ENCODE results near the gene FHOD3. TPM values are rescaled to one million over a fixed set of nuclear protein-coding genes. Genes with fewer than 3 reads are reported as not detected.
A peak's percentile ranks its signal among the peaks of the same experiment; 100 is the strongest.

FHOD3 gene
- total RNA-seq, 1 donor from 2014 or later: 8.9 TPM

GRCh38 chr18:36613810-36614209, 316.3 kb downstream of the FHOD3 start:
- no peak overlapping the region for H3K4me3 Mint-ChIP-seq (ENCODE audit: unreplicated experiment)
- no peaks in the 10 kb centered on the region for H3K27me3 Mint-ChIP-seq (ENCODE audit: low read depth)

DNA sequence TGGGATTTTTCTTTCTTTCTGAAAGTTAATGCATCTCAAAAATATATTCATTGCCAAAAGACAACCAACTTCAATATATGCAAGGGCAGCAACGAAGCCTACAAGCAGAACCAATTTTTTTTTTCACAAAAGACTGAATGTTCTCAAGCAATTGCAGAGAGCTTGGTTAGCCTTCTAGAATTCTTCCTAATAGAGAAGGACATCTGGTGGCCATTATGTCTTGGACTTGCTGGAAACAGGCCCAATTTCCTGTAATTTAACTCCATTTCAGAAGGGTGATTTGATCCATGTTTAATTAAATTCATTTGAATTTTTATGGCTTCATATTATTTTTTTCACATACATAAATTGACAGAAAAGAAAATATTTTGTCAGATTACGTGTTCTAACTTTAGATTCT, 323.3 kb downstream of the FHOD3 start:
- Mint-ChIP-seq H3K36me3 (ENCODE audit: low read depth) (peaks cover 5% of the 10 kb centered on the region), H3K9me3 (ENCODE audit: low read depth) (no peaks in the 10 kb centered on the region), H3K4me1 (ENCODE audit: low read depth) (peaks cover 9% of the 10 kb centered on the region), H3K4me3 (ENCODE audit: unreplicated experiment) (no peak overlapping the region), H3K27ac (ENCODE audit: unreplicated experiment) (no peak overlapping the region), H3K27me3 (ENCODE audit: low read depth) (no peaks in the 10 kb centered on the region)
- no peak for DNase-seq (ENCODE audit: low spot score)
- peak; percentile 32 for TF ChIP-seq CTCF (IDR thresholded peaks at IDR 0.05)

More at GRCh38 chr18:36613810-36614209, 316.3 kb downstream of the FHOD3 start:
- no peaks in the 10 kb centered on the region for H3K36me3 Mint-ChIP-seq (ENCODE audit: low read depth)
- no peak for TF ChIP-seq CTCF (IDR thresholded peaks at IDR 0.05)
- no peak overlapping the region for H3K27ac Mint-ChIP-seq (ENCODE audit: unreplicated experiment)
- H3K9me3 Mint-ChIP-seq (ENCODE audit: low read depth): no peaks in the 10 kb centered on the region
- H3K4me1 Mint-ChIP-seq (ENCODE audit: low read depth): no peaks in the 10 kb centered on the region
- DNase-seq (ENCODE audit: low spot score): no peak

- Mint-ChIP-seq H3K27ac (ENCODE audit: unreplicated experiment) (no peak overlapping the region), H3K4me3 (ENCODE audit: unreplicated experiment) (no peak overlapping the region), H3K27me3 (ENCODE audit: low read depth) (no peaks in the 10 kb centered on the region), H3K4me1 (ENCODE audit: low read depth) (peaks cover 9% of the 10 kb centered on the region), H3K36me3 (ENCODE audit: low read depth) (peaks cover 5% of the 10 kb centered on the region), H3K9me3 (ENCODE audit: low read depth) (no peaks in the 10 kb centered on the region)
- no peak for DNase-seq (ENCODE audit: low spot score)
- TF ChIP-seq CTCF (IDR thresholded peaks at IDR 0.05): no peak
Observed at GRCh38 chr18:36622610-36623009, 325.1 kb downstream of the FHOD3 start.

- peaks cover 5% of the 10 kb centered on the region for H3K36me3 Mint-ChIP-seq (ENCODE audit: low read depth)
- H3K9me3 Mint-ChIP-seq (ENCODE audit: low read depth): no peaks in the 10 kb centered on the region
- H3K27ac Mint-ChIP-seq (ENCODE audit: unreplicated experiment): no peak overlapping the region
- TF ChIP-seq CTCF (IDR thresholded peaks at IDR 0.05): no peak
- no peak overlapping the region for H3K4me3 Mint-ChIP-seq (ENCODE audit: unreplicated experiment)
- peaks cover 10% of the 10 kb centered on the region for H3K4me1 Mint-ChIP-seq (ENCODE audit: low read depth)
- no peaks in the 10 kb centered on the region for H3K27me3 Mint-ChIP-seq (ENCODE audit: low read depth)
- no peak for DNase-seq (ENCODE audit: low spot score)
Observed at GRCh38 chr18:36623091-36623490, 325.6 kb downstream of the FHOD3 start.

- H3K4me1 Mint-ChIP-seq (ENCODE audit: low read depth): peaks cover 16% of the 10 kb centered on the region
- H3K27me3 Mint-ChIP-seq (ENCODE audit: low read depth): no peaks in the 10 kb centered on the region
- H3K36me3 Mint-ChIP-seq (ENCODE audit: low read depth): peaks cover 5% of the 10 kb centered on the region
- no peak overlapping the region for H3K4me3 Mint-ChIP-seq (ENCODE audit: unreplicated experiment)
- H3K9me3 Mint-ChIP-seq (ENCODE audit: low read depth): no peaks in the 10 kb centered on the region
- no peak for DNase-seq (ENCODE audit: low spot score)
- no peak for TF ChIP-seq CTCF (IDR thresholded peaks at IDR 0.05)
- H3K27ac Mint-ChIP-seq (ENCODE audit: unreplicated experiment): no peak overlapping the region
Observed at GRCh38 chr18:36623681-36624190, 326.2 kb downstream of the FHOD3 start.

All from chondrocyte (in vitro differentiated cells).